K562 (cell line): ENCODE data around the gene DLX4. TPM values are rescaled to one million over a fixed set of nuclear protein-coding genes. Genes with fewer than 3 reads are reported as not detected.

Experiments used
- BHLHE40 ChIP-seq: IDR thresholded peaks from 2 replicates; pipeline ENCODE4 v1.6.1; 2011; ENCODE audit warnings: low read length, improper control_type of control experiment
- CBFA2T3 ChIP-seq: fragments of 450-650 bp; IDR thresholded peaks from 2 replicates; pipeline ENCODE4 v1.6.1; 2017
- CTBP1 ChIP-seq: fragments of 450-650 bp; IDR thresholded peaks from 2 replicates; pipeline ENCODE4 v1.6.1; 2016; ENCODE audit warnings: borderline replicate concordance
- ESRRA ChIP-seq: fragments of 450-650 bp; IDR thresholded peaks from 2 replicates; pipeline ENCODE4 v1.6.1; 2014; ENCODE audit warnings: low read depth, mild to moderate bottlenecking, moderate library complexity, borderline replicate concordance
- MCM3 ChIP-seq: fragments of 450-650 bp; IDR thresholded peaks from 2 replicates; pipeline ENCODE4 v1.6.1; 2016
- MYC ChIP-seq, 2 experiments: fragments of 250-450 bp in 1 of 2; sonication (Bioruptor Pico) in 1 of 2; IDR thresholded peaks; 2 replicates each; pipeline versions ENCODE4 v1.5.1 to v1.6.1; 2012 to 2021; ENCODE audit warnings: low read depth in 2 of 2, borderline replicate concordance in 1 of 2, improper control_type of control experiment in 1 of 2, low read length in 1 of 2, mild to moderate bottlenecking in 1 of 2, moderate library complexity in 1 of 2
- NFATC3 ChIP-seq: fragments of 450-650 bp; IDR thresholded peaks from 2 replicates; pipeline ENCODE4 v1.6.1; 2017; ENCODE audit warnings: mild to moderate bottlenecking
- PHTF2 ChIP-seq: fragments of 250-450 bp; sonication (Bioruptor Pico); IDR thresholded peaks from 2 replicates; pipeline ENCODE4 v1.5.0; 2021; ENCODE audit warnings: mild to moderate bottlenecking
- RAD21 ChIP-seq, 2 experiments: fragments of 250-450 bp in 1 of 2; fragments of 450-650 bp in 1 of 2; sonication (Bioruptor Pico) in 1 of 2; formaldehyde crosslinking in 1 of 2; IDR thresholded peaks in 1 of 2; conservative IDR thresholded peaks in 1 of 2; 2 replicates each; pipeline versions ENCODE4 v1.4.0 to v1.8.0; 2020 to 2022; ENCODE audit warnings: mild to moderate bottlenecking in 2 of 2, moderate library complexity in 1 of 2
- SAP30 ChIP-seq: fragments of 200-600 bp; sonication (generic); IDR thresholded peaks from 2 replicates; pipeline ENCODE4 v1.6.1; 2012; ENCODE audit warnings: borderline replicate concordance, low read depth, mild to moderate bottlenecking, moderate library complexity, low read length, control low read depth, inconsistent platforms; ENCODE audit not compliant: insufficient read depth, poor library complexity, severe bottlenecking
- ZFP36 ChIP-seq: fragments of 150-350 bp; IDR thresholded peaks from 2 replicates; pipeline ENCODE4 v1.6.1; 2018; ENCODE audit warnings: low read length, low read depth; ENCODE audit not compliant: partially characterized antibody
- ZNF444 ChIP-seq: fragments of 250-450 bp; sonication (Bioruptor Pico); IDR thresholded peaks from 2 replicates; pipeline ENCODE4 v1.4.0; 2020; ENCODE audit warnings: mild to moderate bottlenecking, moderate library complexity
- polyA plus RNA-seq, 8 experiments: library from polyadenylated mRNA; depleted of rRNA in 4 of 8; stranded (reverse) in 5 of 8; unstranded in 3 of 8; fragments of >200 nt; fragmentation: Nextera tagmentation in 2 of 8; fragmentation: Illumina TruSeq in 1 of 8; extraction: Ambion mirVana in 2 of 8; extraction: Trizol in 1 of 8; gene quantifications; 2 replicates each; pipeline versions ENCODE4 v1.2.1 to v1.2.3, GENCODE V29; 2011 to 2014; ENCODE audit warnings: inconsistent platforms in 1 of 8, missing spikeins in 1 of 8
- total RNA-seq, 7 experiments: library from RNA; depleted of rRNA in 6 of 7; stranded (reverse); fragments of >200 nt in 6 of 7; fragmentation: Illumina TruSeq in 2 of 7; extraction: Trizol in 2 of 7; gene quantifications; 2 replicates each; pipeline versions ENCODE4 v1.2.1 to v1.2.3, GENCODE V29; 2011 to 2021; ENCODE audit warnings: low replicate concordance in 1 of 7
- TF ChIP-seq, protein P1 (sequence below): IDR thresholded peaks from 2 replicates; pipeline ENCODE4 v1.6.1; 2011; ENCODE audit warnings: borderline replicate concordance, low read depth, mild to moderate bottlenecking, moderate library complexity, low read length; ENCODE audit not compliant: insufficient read depth, poor library complexity, severe bottlenecking
- TF ChIP-seq, protein P2 (sequence below), 2 experiments: fragments of 450-650 bp; formaldehyde crosslinking in 1 of 2; IDR thresholded peaks; 2 replicates each; pipeline versions ENCODE4 v1.4.0 to v1.6.1; 2014 to 2020; ENCODE audit warnings: mild to moderate bottlenecking in 2 of 2, borderline replicate concordance in 1 of 2, low read depth in 1 of 2
- TF ChIP-seq, protein P3 (sequence below): fragments of 250-450 bp; sonication (Bioruptor Pico); IDR thresholded peaks from 2 replicates; pipeline ENCODE4 v1.5.0; 2021

The DLX4 gene
- total and polyA plus RNA-seq, 9 of the 15 experiments (the other 6 are each of a cell fraction or from before 2014, with no cell fraction given), result 0.15 to 2.2 (median 0.58) TPM

DNA sequence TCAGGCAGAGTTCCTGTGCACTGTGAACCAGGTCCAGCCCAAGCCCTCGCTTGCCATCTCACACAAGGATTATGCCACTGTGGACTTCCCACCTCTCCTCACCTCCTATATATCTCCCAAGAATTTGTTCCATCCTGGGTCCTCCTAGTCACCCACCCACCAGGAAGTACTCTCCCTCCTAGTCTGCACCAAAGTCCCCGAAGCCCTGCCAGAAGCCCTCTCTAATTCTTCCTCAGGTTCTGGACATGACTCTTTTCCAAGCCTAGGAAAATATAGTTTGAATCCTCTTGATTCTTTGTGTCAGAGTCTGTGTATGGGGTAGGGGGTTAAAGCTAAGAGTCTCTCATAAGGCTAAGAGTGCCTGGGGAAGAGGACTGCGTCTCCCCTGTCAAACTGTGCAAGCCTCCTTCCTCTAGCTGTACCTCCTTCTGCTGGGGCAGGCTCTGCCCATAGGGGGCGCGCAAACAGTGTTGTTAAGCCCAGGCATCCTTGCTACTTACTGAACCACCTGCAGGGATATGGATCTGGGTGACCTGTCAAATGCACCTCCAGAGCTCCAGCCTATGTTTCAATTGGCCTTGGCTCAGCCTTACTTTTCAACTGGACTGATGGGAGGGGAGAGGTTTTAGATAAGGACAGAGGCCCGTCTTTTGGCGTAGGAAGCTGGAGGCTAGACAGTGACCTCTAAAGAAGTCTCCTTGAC is 16.6 kb upstream of the DLX4 start (continued):
- TF ChIP-seq, protein P1, sequence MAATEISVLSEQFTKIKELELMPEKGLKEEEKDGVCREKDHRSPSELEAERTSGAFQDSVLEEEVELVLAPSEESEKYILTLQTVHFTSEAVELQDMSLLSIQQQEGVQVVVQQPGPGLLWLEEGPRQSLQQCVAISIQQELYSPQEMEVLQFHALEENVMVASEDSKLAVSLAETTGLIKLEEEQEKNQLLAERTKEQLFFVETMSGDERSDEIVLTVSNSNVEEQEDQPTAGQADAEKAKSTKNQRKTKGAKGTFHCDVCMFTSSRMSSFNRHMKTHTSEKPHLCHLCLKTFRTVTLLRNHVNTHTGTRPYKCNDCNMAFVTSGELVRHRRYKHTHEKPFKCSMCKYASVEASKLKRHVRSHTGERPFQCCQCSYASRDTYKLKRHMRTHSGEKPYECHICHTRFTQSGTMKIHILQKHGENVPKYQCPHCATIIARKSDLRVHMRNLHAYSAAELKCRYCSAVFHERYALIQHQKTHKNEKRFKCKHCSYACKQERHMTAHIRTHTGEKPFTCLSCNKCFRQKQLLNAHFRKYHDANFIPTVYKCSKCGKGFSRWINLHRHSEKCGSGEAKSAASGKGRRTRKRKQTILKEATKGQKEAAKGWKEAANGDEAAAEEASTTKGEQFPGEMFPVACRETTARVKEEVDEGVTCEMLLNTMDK, result peak; percentile 48
- TF ChIP-seq SAP30, result no peak
- TF ChIP-seq, protein P2, sequence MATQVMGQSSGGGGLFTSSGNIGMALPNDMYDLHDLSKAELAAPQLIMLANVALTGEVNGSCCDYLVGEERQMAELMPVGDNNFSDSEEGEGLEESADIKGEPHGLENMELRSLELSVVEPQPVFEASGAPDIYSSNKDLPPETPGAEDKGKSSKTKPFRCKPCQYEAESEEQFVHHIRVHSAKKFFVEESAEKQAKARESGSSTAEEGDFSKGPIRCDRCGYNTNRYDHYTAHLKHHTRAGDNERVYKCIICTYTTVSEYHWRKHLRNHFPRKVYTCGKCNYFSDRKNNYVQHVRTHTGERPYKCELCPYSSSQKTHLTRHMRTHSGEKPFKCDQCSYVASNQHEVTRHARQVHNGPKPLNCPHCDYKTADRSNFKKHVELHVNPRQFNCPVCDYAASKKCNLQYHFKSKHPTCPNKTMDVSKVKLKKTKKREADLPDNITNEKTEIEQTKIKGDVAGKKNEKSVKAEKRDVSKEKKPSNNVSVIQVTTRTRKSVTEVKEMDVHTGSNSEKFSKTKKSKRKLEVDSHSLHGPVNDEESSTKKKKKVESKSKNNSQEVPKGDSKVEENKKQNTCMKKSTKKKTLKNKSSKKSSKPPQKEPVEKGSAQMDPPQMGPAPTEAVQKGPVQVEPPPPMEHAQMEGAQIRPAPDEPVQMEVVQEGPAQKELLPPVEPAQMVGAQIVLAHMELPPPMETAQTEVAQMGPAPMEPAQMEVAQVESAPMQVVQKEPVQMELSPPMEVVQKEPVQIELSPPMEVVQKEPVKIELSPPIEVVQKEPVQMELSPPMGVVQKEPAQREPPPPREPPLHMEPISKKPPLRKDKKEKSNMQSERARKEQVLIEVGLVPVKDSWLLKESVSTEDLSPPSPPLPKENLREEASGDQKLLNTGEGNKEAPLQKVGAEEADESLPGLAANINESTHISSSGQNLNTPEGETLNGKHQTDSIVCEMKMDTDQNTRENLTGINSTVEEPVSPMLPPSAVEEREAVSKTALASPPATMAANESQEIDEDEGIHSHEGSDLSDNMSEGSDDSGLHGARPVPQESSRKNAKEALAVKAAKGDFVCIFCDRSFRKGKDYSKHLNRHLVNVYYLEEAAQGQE (IDR thresholded peaks at IDR 0.05; ENCODE audit: borderline replicate concordance), result peak; percentile 67; the same call in 1 of the 2 replicates
- TF ChIP-seq, protein P2 (CRISPR knock-in tag; IDR thresholded peaks at IDR 0.05; ENCODE audit: low read depth), result no peak
- TF ChIP-seq, protein P3, sequence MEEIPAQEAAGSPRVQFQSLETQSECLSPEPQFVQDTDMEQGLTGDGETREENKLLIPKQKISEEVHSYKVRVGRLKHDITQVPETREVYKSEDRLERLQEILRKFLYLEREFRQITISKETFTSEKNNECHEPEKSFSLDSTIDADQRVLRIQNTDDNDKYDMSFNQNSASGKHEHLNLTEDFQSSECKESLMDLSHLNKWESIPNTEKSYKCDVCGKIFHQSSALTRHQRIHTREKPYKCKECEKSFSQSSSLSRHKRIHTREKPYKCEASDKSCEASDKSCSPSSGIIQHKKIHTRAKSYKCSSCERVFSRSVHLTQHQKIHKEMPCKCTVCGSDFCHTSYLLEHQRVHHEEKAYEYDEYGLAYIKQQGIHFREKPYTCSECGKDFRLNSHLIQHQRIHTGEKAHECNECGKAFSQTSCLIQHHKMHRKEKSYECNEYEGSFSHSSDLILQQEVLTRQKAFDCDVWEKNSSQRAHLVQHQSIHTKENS (CRISPR knock-in tag), result no peak
- TF ChIP-seq BHLHE40, result 0 out of 2 replicates have a peak, but pooled peaks have one; percentile 11
- TF ChIP-seq RAD21 (CRISPR knock-in tag; conservative IDR thresholded peaks at IDR 0.05 in 1 of 2, IDR thresholded peaks at IDR 0.05 in 1 of 2), result peak; percentile 43 to 67
- no peak for TF ChIP-seq CBFA2T3
- TF ChIP-seq CTBP1, result peak; percentile 76; the same call in 1 of the 2 replicates
- no peak for TF ChIP-seq ZNF444
- no peak for TF ChIP-seq NFATC3
- TF ChIP-seq PHTF2 (CRISPR knock-in tag), result no peak
- no peak for TF ChIP-seq MCM3
- TF ChIP-seq ZFP36, result peak; percentile 37
- 0 out of 2 replicates have a peak, but pooled peaks have one; percentile 30 for TF ChIP-seq MYC (IDR thresholded peaks at IDR 0.05; ENCODE audit: low read depth, low read length)
- no peak for TF ChIP-seq MYC (CRISPR knock-in tag; IDR thresholded peaks at IDR 0.05; ENCODE audit: borderline replicate concordance, low read depth)
- TF ChIP-seq ESRRA, result peak; percentile 52; the same call in 1 of the 2 replicates
